GM12875 (cell line): ENCODE results near the gene SEC16A.

Source experiments
- H3K4me3 ChIP-seq: one replicate; pipeline ENCODE4 v1.5.1; 2011; ENCODE audit warnings: low read depth, low read length, control low read depth
- CTCF ChIP-seq: IDR thresholded peaks from 2 replicates; pipeline ENCODE4 v1.5.1; 2011; ENCODE audit warnings: low read depth, mild to moderate bottlenecking, control low read depth, inconsistent platforms, low read length, moderate library complexity, borderline replicate concordance; ENCODE audit not compliant: insufficient read depth

Gene SEC16A

GRCh38 chr9:136467766-136468165 lies 15.1 kb downstream of the SEC16A start:
- H3K4me3 ChIP-seq: no peak overlapping the region
- no peak for TF ChIP-seq CTCF

GRCh38 chr9:136466155-136466541 lies 16.7 kb downstream of the SEC16A start:
- no peak for TF ChIP-seq CTCF

GRCh38 chr9:136465500-136466154 lies 17.2 kb downstream of the SEC16A start:
- no peak for TF ChIP-seq CTCF
- no peak overlapping the region for H3K4me3 ChIP-seq

More at GRCh38 chr9:136466155-136466541, 16.7 kb downstream of the SEC16A start:
- no peak overlapping the region for H3K4me3 ChIP-seq

- H3K4me3 ChIP-seq: no peak overlapping the region
- TF ChIP-seq CTCF: no peak
Observed at GRCh38 chr9:136464241-136464640, 18.6 kb downstream of the SEC16A start.

- no peak for TF ChIP-seq CTCF
- H3K4me3 ChIP-seq: no peak overlapping the region
Observed at GRCh38 chr9:136463578-136463977, 19.3 kb downstream of the SEC16A start.

- TF ChIP-seq CTCF: no peak
- H3K4me3 ChIP-seq: no peak overlapping the region
Observed at GRCh38 chr9:136462664-136463063, 20.2 kb downstream of the SEC16A start.

- H3K4me3 ChIP-seq: no peak overlapping the region
- no peak for TF ChIP-seq CTCF
Observed at GRCh38 chr9:136460772-136461325, 22.0 kb downstream of the SEC16A start.
